IMR-90 (cell line): ENCODE data around the gene L1CAM. TPM values are rescaled to one million over a fixed set of nuclear protein-coding genes. Genes with fewer than 3 reads are reported as not detected.

Experiments
- ATAC-seq: fragments of 200-7000 bp; cut with Tn5 transposase; 2 replicates; pipeline ENCODE4 v1.9.1; 2020; ENCODE audit warnings: low read depth, mild to moderate bottlenecking, moderate library complexity
- BruUV-seq: library from RNA; stranded (reverse); fragments of 400-500 nt; replicated peaks from 2 replicates; lab custom pipeline; 2021; lab: Mats Ljungman, UMichigan
- CTCF ChIA-PET: fragments of 300-600 bp; formaldehyde crosslinking; extraction: SDS; loops from one replicate; lab custom pipeline; 2021; ENCODE audit warnings: antibody characterized with exemption; lab: Yijun Ruan, JAX
- POLR2A ChIA-PET: fragments of 300-600 bp; sonication (Branson Sonifier 250); formaldehyde crosslinking; loops from one replicate; lab custom pipeline; 2022; ENCODE audit warnings: antibody characterized with exemption; ENCODE audit not compliant: unreplicated experiment; lab: Charles Lee
- DNase-seq: peaks from one replicate; pipeline ENCODE4 v3.0.0; 2013
- H2AFZ ChIP-seq: replicated peaks from 2 replicates; pipeline ENCODE3; 2013; ENCODE audit warnings: low read length, mild to moderate bottlenecking; ENCODE audit not compliant: poor library complexity
- H2AK5ac ChIP-seq: 2 replicates; pipeline ENCODE4 v1.6.1; 2013; ENCODE audit warnings: low read depth, low read length, inconsistent platforms
- H2AK9ac ChIP-seq: replicated peaks from 2 replicates; pipeline ENCODE3; 2013; ENCODE audit warnings: mild to moderate bottlenecking, low read depth, low read length, moderate library complexity; ENCODE audit not compliant: poor library complexity
- H2BK120ac ChIP-seq: 2 replicates; pipeline ENCODE4 v1.6.1; 2013; ENCODE audit warnings: low read depth, low read length, inconsistent platforms
- H2BK15ac ChIP-seq: 3 replicates; pipeline ENCODE4 v1.6.1; 2013; ENCODE audit warnings: low read depth, low read length, inconsistent platforms
- H2BK20ac ChIP-seq: 2 replicates; pipeline ENCODE4 v1.6.1; 2013; ENCODE audit warnings: low read depth, mild to moderate bottlenecking, inconsistent platforms, low read length, moderate library complexity
- H2BK5ac ChIP-seq: 2 replicates; pipeline ENCODE4 v1.6.1; 2013; ENCODE audit warnings: mild to moderate bottlenecking, low read depth, low read length, inconsistent platforms; ENCODE audit not compliant: poor library complexity, severe bottlenecking
- H3K14ac ChIP-seq: replicated peaks from 2 replicates; pipeline ENCODE4 v1.6.1; 2013; ENCODE audit warnings: low read depth, low read length, inconsistent platforms
- H3K18ac ChIP-seq: 2 replicates; pipeline ENCODE4 v1.6.1; 2013; ENCODE audit warnings: low read depth, low read length, control low read depth
- H3K23ac ChIP-seq: 2 replicates; pipeline ENCODE4 v1.6.1; 2013; ENCODE audit warnings: low read depth, low read length, inconsistent platforms
- H3K27ac ChIP-seq: 2 replicates; pipeline ENCODE4 v1.5.1; 2013; ENCODE audit warnings: mild to moderate bottlenecking, control low read depth, low read length; ENCODE audit not compliant: insufficient read depth
- H3K27me3 ChIP-seq: 2 replicates; pipeline ENCODE4 v1.6.1; 2013; ENCODE audit warnings: low read length; ENCODE audit not compliant: control insufficient read depth, insufficient read depth
- H3K36me3 ChIP-seq: 2 replicates; pipeline ENCODE4 v1.6.1; 2013; ENCODE audit warnings: low read length, mixed read lengths; ENCODE audit not compliant: control insufficient read depth, insufficient read depth
- H3K4ac ChIP-seq: 2 replicates; pipeline ENCODE4 v1.6.1; 2013; ENCODE audit warnings: low read depth, low read length, inconsistent platforms
- H3K4me1 ChIP-seq: 2 replicates; pipeline ENCODE4 v1.6.1; 2013; ENCODE audit warnings: low read length, mixed read lengths; ENCODE audit not compliant: control insufficient read depth, insufficient read depth
- H3K4me2 ChIP-seq: 2 replicates; pipeline ENCODE4 v1.6.1; 2013; ENCODE audit warnings: low read depth, mild to moderate bottlenecking, control low read depth, low read length, moderate library complexity
- H3K4me3 ChIP-seq: 2 replicates; pipeline ENCODE4 v1.5.1; 2013; ENCODE audit warnings: low read depth, mild to moderate bottlenecking, control low read depth, low read length, moderate library complexity; ENCODE audit not compliant: insufficient read depth
- H3K56ac ChIP-seq: 2 replicates; pipeline ENCODE4 v1.6.1; 2013; ENCODE audit warnings: low read length, inconsistent platforms; ENCODE audit not compliant: insufficient read depth; ENCODE audit errors: extremely low read depth
- H3K79me1 ChIP-seq, 2 experiments: 2 replicates each; pipeline ENCODE4 v1.6.1; 2013; ENCODE audit warnings: low read length in 2 of 2, inconsistent platforms in 1 of 2, low read depth in 1 of 2
- H3K9ac ChIP-seq: 2 replicates; pipeline ENCODE4 v1.6.1; 2013; ENCODE audit warnings: low read depth, low read length, control low read depth
- H3K9me1 ChIP-seq: 2 replicates; pipeline ENCODE4 v1.6.1; 2013; ENCODE audit warnings: low read length, inconsistent platforms; ENCODE audit not compliant: insufficient read depth
- H3K9me3 ChIP-seq: 2 replicates; pipeline ENCODE4 v1.6.1; 2013; ENCODE audit warnings: low read length; ENCODE audit not compliant: control insufficient read depth, insufficient read depth
- H4K20me1 ChIP-seq: 2 replicates; pipeline ENCODE4 v1.6.1; 2013; ENCODE audit warnings: low read length, inconsistent platforms; ENCODE audit not compliant: insufficient read depth
- H4K5ac ChIP-seq: 2 replicates; pipeline ENCODE4 v1.6.1; 2013; ENCODE audit warnings: mild to moderate bottlenecking, low read depth, low read length, control low read depth
- H4K8ac ChIP-seq, 2 experiments: 2 replicates each; pipeline ENCODE4 v1.6.1; 2013; ENCODE audit warnings: low read depth in 2 of 2, low read length in 2 of 2, control low read depth in 1 of 2, inconsistent platforms in 1 of 2
- H4K91ac ChIP-seq: 2 replicates; pipeline ENCODE4 v1.6.1; 2013; ENCODE audit warnings: low read depth, low read length, inconsistent platforms; ENCODE audit not compliant: insufficient read depth
- BHLHE40 ChIP-seq: fragments of 150-350 bp; IDR thresholded peaks from 2 replicates; pipeline ENCODE4 v1.6.1; 2016; ENCODE audit warnings: mild to moderate bottlenecking, low read depth, low read length
- CEBPB ChIP-seq: IDR thresholded peaks from 2 replicates; pipeline ENCODE4 v1.6.1; 2012; ENCODE audit warnings: low read depth, low read length, improper control_type of control experiment
- CHD1 ChIP-seq: IDR thresholded peaks from 2 replicates; pipeline ENCODE4 v1.6.1; 2012; ENCODE audit warnings: low read depth, low read length, improper control_type of control experiment
- ELK1 ChIP-seq: fragments of 150-350 bp; IDR thresholded peaks from 2 replicates; pipeline ENCODE4 v1.6.1; 2016; ENCODE audit warnings: low read depth, mild to moderate bottlenecking, low read length, moderate library complexity, borderline replicate concordance
- FOS ChIP-seq: fragments of 150-350 bp; IDR thresholded peaks from 2 replicates; pipeline ENCODE4 v1.6.1; 2016; ENCODE audit warnings: low read depth, low read length
- MAFK ChIP-seq: IDR thresholded peaks from 2 replicates; pipeline ENCODE4 v1.6.1; 2012; ENCODE audit warnings: low read depth, low read length, improper control_type of control experiment
- MAZ ChIP-seq: IDR thresholded peaks from 2 replicates; pipeline ENCODE4 v1.6.1; 2012; ENCODE audit warnings: low read depth, mild to moderate bottlenecking, low read length, improper control_type of control experiment, moderate library complexity, borderline replicate concordance
- MXI1 ChIP-seq: IDR thresholded peaks from 2 replicates; pipeline ENCODE4 v1.6.1; 2012; ENCODE audit warnings: low read depth, mild to moderate bottlenecking, low read length, moderate library complexity, borderline replicate concordance
- NFE2L2 ChIP-seq: fragments of 150-350 bp; IDR thresholded peaks from 2 replicates; pipeline ENCODE4 v1.6.1; 2016; ENCODE audit warnings: low read depth, mild to moderate bottlenecking, low read length
- POLR2A ChIP-seq: IDR thresholded peaks from 2 replicates; pipeline ENCODE4 v1.6.1; 2012; ENCODE audit warnings: mild to moderate bottlenecking, low read depth, low read length
- RAD21 ChIP-seq: IDR thresholded peaks from 2 replicates; pipeline ENCODE4 v1.6.1; 2012; ENCODE audit warnings: low read length, improper control_type of control experiment
- RCOR1 ChIP-seq: IDR thresholded peaks from 2 replicates; pipeline ENCODE4 v1.6.1; 2012; ENCODE audit warnings: mild to moderate bottlenecking, low read length, improper control_type of control experiment; ENCODE audit not compliant: insufficient replicate concordance
- RFX5 ChIP-seq: IDR thresholded peaks from 2 replicates; pipeline ENCODE4 v1.8.0; 2012; ENCODE audit warnings: low read depth, mild to moderate bottlenecking, low read length, moderate library complexity
- SMC3 ChIP-seq: fragments of 150-350 bp; IDR thresholded peaks from 2 replicates; pipeline ENCODE4 v1.6.1; 2016; ENCODE audit warnings: low read depth, mild to moderate bottlenecking, antibody characterized with exemption, low read length, moderate library complexity
- USF2 ChIP-seq: fragments of 150-350 bp; IDR thresholded peaks from 2 replicates; pipeline ENCODE4 v1.6.1; 2017; ENCODE audit warnings: mild to moderate bottlenecking, antibody characterized with exemption, low read length, low read depth
- WGBS, 2 experiments: methylation state at CpG; one replicate each; pipeline versions ENCODE4 v1.1.5 to v1.1.7; 2013; ENCODE audit warnings: missing lambda C conversion rate in 2 of 2; ENCODE audit not compliant: insufficient read length in 1 of 2; ENCODE audit errors: extremely low coverage in 2 of 2; 5-methylcytosine and 5-hydroxymethylcytosine counted together
- dilution Hi-C: fragments of 300-500 bp; cut with HindIII; formaldehyde crosslinking; loops from one replicate; pipeline ENCODE4 v1.14.3; 2018; ENCODE audit warnings: low sequenced_read_pairs; ENCODE audit not compliant: unreplicated experiment
- in situ Hi-C: fragments of 300-500 bp; cut with MboI; formaldehyde crosslinking; loops from 3 replicates; pipeline ENCODE4 v1.14.3; 2019; ENCODE audit warnings: low sequenced_read_pairs, inconsistent platforms, mixed read lengths
- intact Hi-C: fragments of 100-400 bp; cut with micrococcal nuclease; formaldehyde crosslinking; loops from 2 replicates; pipeline ENCODE4 v1.10.0; 2022
- polyA plus RNA-seq, 3 experiments: library from polyadenylated mRNA; depleted of rRNA; stranded (reverse); fragments of >200 nt; gene quantifications; 2 replicates each; pipeline ENCODE4 v1.2.3, GENCODE V29; 2012; ENCODE audit warnings: low replicate concordance in 1 of 3
- total RNA-seq: library from RNA; depleted of rRNA; stranded (reverse); fragments of >200 nt; gene quantifications from 2 replicates; pipeline ENCODE4 v1.2.3, GENCODE V29; 2012
- TF ChIP-seq, protein P1 (sequence below): conservative IDR thresholded peaks from 2 replicates; pipeline ENCODE4 v1.5.1; 2012; ENCODE audit warnings: mild to moderate bottlenecking, low read depth, low read length, improper control_type of control experiment

L1CAM gene
- total and polyA plus RNA-seq, 2 of the 4 experiments (the other 2 are of a cell fraction) = 0.36 to 1.9 TPM

GRCh38 chrX:153901753-153902140 lies 15.8 kb upstream of the L1CAM start:
- no peak overlapping the region for H3K9ac ChIP-seq
- H3K14ac ChIP-seq = peak overlapping the region; percentile 63; the same call in 1 of the 2 replicates
- peak overlapping the region; percentile 65 for H2AK9ac ChIP-seq
- peak overlapping the region; percentile 80; the same call in 2 of the 3 replicates for H2BK15ac ChIP-seq
- no peak overlapping the region for H3K27ac ChIP-seq
- peak overlapping the region; percentile 97; the same call in 1 of the 2 replicates for H2AK5ac ChIP-seq
- H4K20me1 ChIP-seq = no peaks in the 10 kb centered on the region; the same call in 1 of the 2 replicates
- no peak for ATAC-seq
- H2BK5ac ChIP-seq = no peak overlapping the region
- H3K4me1 ChIP-seq = peaks cover 9% of the 10 kb centered on the region; the same call in 1 of the 2 replicates
- H3K36me3 ChIP-seq = no peaks in the 10 kb centered on the region
- no peaks in the 10 kb centered on the region for H3K79me1 ChIP-seq
- DNase-seq = no peak
- ChIA-PET POLR2A (no interaction called here), CTCF (no interaction called here)
- no peak overlapping the region for H4K91ac ChIP-seq
- H3K18ac ChIP-seq = no peak overlapping the region
- H3K4me3 ChIP-seq = no peak overlapping the region
- peaks cover 4% of the 10 kb centered on the region for H3K9me1 ChIP-seq
- no TSS peak for BruUV-seq
- in situ Hi-C loops = loop anchor here (25.0 kb wide), 1 partner anchor 939 kb away; no protein-coding TSS in a partner anchor
- no peak overlapping the region for H2AFZ ChIP-seq
- TF ChIP-seq, protein P1, sequence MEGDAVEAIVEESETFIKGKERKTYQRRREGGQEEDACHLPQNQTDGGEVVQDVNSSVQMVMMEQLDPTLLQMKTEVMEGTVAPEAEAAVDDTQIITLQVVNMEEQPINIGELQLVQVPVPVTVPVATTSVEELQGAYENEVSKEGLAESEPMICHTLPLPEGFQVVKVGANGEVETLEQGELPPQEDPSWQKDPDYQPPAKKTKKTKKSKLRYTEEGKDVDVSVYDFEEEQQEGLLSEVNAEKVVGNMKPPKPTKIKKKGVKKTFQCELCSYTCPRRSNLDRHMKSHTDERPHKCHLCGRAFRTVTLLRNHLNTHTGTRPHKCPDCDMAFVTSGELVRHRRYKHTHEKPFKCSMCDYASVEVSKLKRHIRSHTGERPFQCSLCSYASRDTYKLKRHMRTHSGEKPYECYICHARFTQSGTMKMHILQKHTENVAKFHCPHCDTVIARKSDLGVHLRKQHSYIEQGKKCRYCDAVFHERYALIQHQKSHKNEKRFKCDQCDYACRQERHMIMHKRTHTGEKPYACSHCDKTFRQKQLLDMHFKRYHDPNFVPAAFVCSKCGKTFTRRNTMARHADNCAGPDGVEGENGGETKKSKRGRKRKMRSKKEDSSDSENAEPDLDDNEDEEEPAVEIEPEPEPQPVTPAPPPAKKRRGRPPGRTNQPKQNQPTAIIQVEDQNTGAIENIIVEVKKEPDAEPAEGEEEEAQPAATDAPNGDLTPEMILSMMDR = no peak
- TF ChIP-seq SMC3 (no peak), FOS (no peak), USF2 (no peak), MAZ (no peak), POLR2A (no peak), CHD1 (no peak), BHLHE40 (no peak), MAFK (no peak), CEBPB (no peak), NFE2L2 (no peak), RFX5 (no peak), ELK1 (no peak), RCOR1 (no peak), MXI1 (no peak), RAD21 (no peak)
- peak overlapping the region; percentile 74; the same call in 1 of the 2 replicates for H2BK120ac ChIP-seq
- H3K56ac ChIP-seq = no peak overlapping the region
- no peak overlapping the region for H4K5ac ChIP-seq
- no peak overlapping the region; a peak in 2 of 4 replicates for H4K8ac ChIP-seq
- H3K4me2 ChIP-seq = no peak overlapping the region
- peaks cover 3% of the 10 kb centered on the region for H3K27me3 ChIP-seq
- H2BK20ac ChIP-seq = peak overlapping the region; percentile 43; the same call in 1 of the 2 replicates
- intact Hi-C loops = loop anchor here (2.0 kb wide), 1 partner anchor 73 kb away; no protein-coding TSS in a partner anchor
- dilution Hi-C loops = no loop called here
- H3K9me3 ChIP-seq = no peaks in the 10 kb centered on the region; the same call in 1 of the 2 replicates
- no peak overlapping the region for H3K23ac ChIP-seq
- H3K4ac ChIP-seq = peak overlapping the region; percentile 81
- 50% methylated on average over 5 of the region's 8 CpGs; no CpG with 5 or more reads in 1 of the 2 experiments for WGBS, 2 experiments
